GM19395 (cell line): ENCODE data around the gene ZPLD1.

Experiments
- ATAC-seq: cut with Tn5 transposase; IDR thresholded peaks from one replicate; pipeline ENCODE4 v1.9.1; 2021; ENCODE audit warnings: mild to moderate bottlenecking, moderate library complexity; ENCODE audit not compliant: unreplicated experiment

Gene ZPLD1

GRCh38 chr3:102434715-102435114, at the start of gene ZPLD1:
TSS of gene ZPLD1 (plus strand) at chr3:102435015. CDS start at chr3:102438488, 3,473 bp downstream.
- no peak for ATAC-seq

- ATAC-seq: no peak
These were observed 44.5 kb upstream of the ZPLD1 start for GRCh38 chr3:102390171-102390864.

GRCh38 chr3:102390916-102391315, 43.9 kb upstream of the ZPLD1 start:
- no peak for ATAC-seq

GRCh38 chr3:102391491-102391890, 43.3 kb upstream of the ZPLD1 start:
- ATAC-seq: no peak

GRCh38 chr3:102394517-102394916, 40.3 kb upstream of the ZPLD1 start:
- no peak for ATAC-seq

GRCh38 chr3:102398176-102398575, 36.6 kb upstream of the ZPLD1 start:
- ATAC-seq: no peak

GRCh38 chr3:102398666-102399065, 36.1 kb upstream of the ZPLD1 start:
- ATAC-seq: no peak

GRCh38 chr3:102400142-102400541, 34.7 kb upstream of the ZPLD1 start:
- no peak for ATAC-seq

GRCh38 chr3:102400766-102401165, 34.0 kb upstream of the ZPLD1 start:
- ATAC-seq: no peak

- ATAC-seq: no peak
These were observed 24.2 kb upstream of the ZPLD1 start for GRCh38 chr3:102410616-102411015.

GRCh38 chr3:102415553-102415952, 19.3 kb upstream of the ZPLD1 start:
- ATAC-seq: peak; percentile 71

GRCh38 chr3:102419786-102420185, 15.0 kb upstream of the ZPLD1 start:
- ATAC-seq: no peak

GRCh38 chr3:102441832-102442231, 7.0 kb downstream of the ZPLD1 start:
- no peak for ATAC-seq

GRCh38 chr3:102443021-102443420, 8.2 kb downstream of the ZPLD1 start:
- ATAC-seq: no peak

- no peak for ATAC-seq
These were observed 9.3 kb downstream of the ZPLD1 start for GRCh38 chr3:102444101-102444500.

- no peak for ATAC-seq
These were observed 12.5 kb downstream of the ZPLD1 start for GRCh38 chr3:102447272-102447671.

- no peak for ATAC-seq
These were observed 14.5 kb downstream of the ZPLD1 start for GRCh38 chr3:102449341-102449740.

- ATAC-seq: no peak
These were observed 15.1 kb downstream of the ZPLD1 start for GRCh38 chr3:102449930-102450329.

GRCh38 chr3:102450976-102451375, 16.2 kb downstream of the ZPLD1 start:
- ATAC-seq: no peak

GRCh38 chr3:102451543-102451942, 16.7 kb downstream of the ZPLD1 start:
- no peak for ATAC-seq

- ATAC-seq: no peak
These were observed 19.4 kb downstream of the ZPLD1 start for GRCh38 chr3:102454181-102454580.

- no peak for ATAC-seq
These were observed 22.8 kb downstream of the ZPLD1 start for GRCh38 chr3:102457644-102458043.

- no peak for ATAC-seq
These were observed 25.8 kb downstream of the ZPLD1 start for GRCh38 chr3:102460579-102460978.
